Keratinocyte (primary cell): ENCODE results near the gene LIN28A. TPM values are rescaled to one million over a fixed set of nuclear protein-coding genes. Genes with fewer than 3 reads are reported as not detected.

Experiments used
- DNase-seq: peaks from one replicate; pipeline ENCODE4 v3.0.0-alpha.2; 2011; ENCODE audit warnings: low read depth, missing footprints, low spot score
- FAIRE-seq: peaks from 2 replicates; lab custom pipeline; 2011; peaks lifted over from hg19 to GRCh38; lab: Jason Lieb, UNC
- H2AFZ ChIP-seq: 2 replicates; pipeline ENCODE4 v1.6.0; 2012; ENCODE audit warnings: low read length, control low read depth, inconsistent platforms; ENCODE audit not compliant: control insufficient read depth
- H3K27ac ChIP-seq: 2 replicates; pipeline ENCODE4 v1.5.1; 2011; ENCODE audit warnings: low read length; ENCODE audit not compliant: control insufficient read depth, insufficient read depth
- H3K27me3 ChIP-seq: 3 replicates; pipeline ENCODE4 v1.6.0; 2011; ENCODE audit warnings: low read length; ENCODE audit not compliant: control insufficient read depth, insufficient read depth; ENCODE audit errors: extremely low read depth
- H3K36me3 ChIP-seq, 2 experiments: 2 replicates in 1 of 2; 3 replicates in 1 of 2; pipeline ENCODE4 v1.5.1; 2011; ENCODE audit warnings: low read length in 2 of 2, mild to moderate bottlenecking in 1 of 2; ENCODE audit not compliant: control insufficient read depth in 2 of 2, insufficient read depth in 2 of 2; ENCODE audit errors: extremely low read depth in 1 of 2
- H3K4me1 ChIP-seq: 3 replicates; pipeline ENCODE4 v1.5.1; 2011; ENCODE audit warnings: low read length; ENCODE audit not compliant: control insufficient read depth, insufficient read depth; ENCODE audit errors: extremely low read depth
- H3K4me2 ChIP-seq: 3 replicates; pipeline ENCODE4 v1.6.0; 2011; ENCODE audit warnings: low read depth, low read length; ENCODE audit not compliant: control insufficient read depth, insufficient read depth; ENCODE audit errors: extremely low read depth
- H3K4me3 ChIP-seq, 3 experiments: fragments of 200-600 bp in 1 of 3; sonication (generic) in 1 of 3; 2 replicates in 2 of 3; 3 replicates in 1 of 3; pipeline ENCODE4 v1.5.1; 2011 to 2016; ENCODE audit warnings: low read length in 3 of 3, mild to moderate bottlenecking in 3 of 3, control low read depth in 2 of 3, inconsistent platforms in 1 of 3, low read depth in 1 of 3, mixed read lengths in 1 of 3, mixed run types in 1 of 3, moderate library complexity in 1 of 3; ENCODE audit not compliant: control insufficient read depth in 2 of 3, insufficient read depth in 2 of 3; ENCODE audit errors: extremely low read depth in 1 of 3
- H3K79me2 ChIP-seq: 2 replicates; pipeline ENCODE4 v1.6.0; 2012; ENCODE audit warnings: low read length; ENCODE audit not compliant: control insufficient read depth, insufficient read depth
- H3K9ac ChIP-seq: 3 replicates; pipeline ENCODE4 v1.6.0; 2011; ENCODE audit warnings: low read length; ENCODE audit not compliant: control insufficient read depth, insufficient read depth; ENCODE audit errors: extremely low read depth
- H3K9me1 ChIP-seq: 3 replicates; pipeline ENCODE4 v1.6.0; 2011; ENCODE audit warnings: low read length; ENCODE audit not compliant: control insufficient read depth, insufficient read depth; ENCODE audit errors: extremely low read depth
- H3K9me3 ChIP-seq: 2 replicates; pipeline ENCODE4 v1.5.1; 2012; ENCODE audit warnings: low read depth, low read length; ENCODE audit not compliant: control insufficient read depth
- H4K20me1 ChIP-seq: 3 replicates; pipeline ENCODE4 v1.6.0; 2011; ENCODE audit warnings: low read length; ENCODE audit not compliant: control insufficient read depth, insufficient read depth; ENCODE audit errors: extremely low read depth
- EZH2 ChIP-seq: IDR thresholded peaks from one replicate; pipeline ENCODE4 v1.6.1; 2012; ENCODE audit warnings: inconsistent platforms, mild to moderate bottlenecking, low read length, moderate library complexity
- dilution Hi-C: fragments of 300-500 bp; cut with MboI; formaldehyde crosslinking; loops from one replicate; pipeline ENCODE4 v1.7.0; 2020; ENCODE audit warnings: low sequenced_read_pairs; ENCODE audit not compliant: extremely low pct_ligation_motif_present
- polyA plus RNA-seq, 5 experiments: library from polyadenylated mRNA; depleted of rRNA in 3 of 5; stranded (reverse) in 3 of 5; stranded (forward) in 1 of 5; unstranded in 1 of 5; fragments of >200 nt; gene quantifications; 1 replicate in 1 of 5; 2 replicates in 3 of 5; 3 replicates in 1 of 5; pipeline versions ENCODE4 v1.2.1 to v1.2.3, GENCODE V29; 2011 to 2012; ENCODE audit warnings: missing spikeins in 2 of 5, low read depth in 1 of 5, low replicate concordance in 1 of 5
- TF ChIP-seq, protein P1 (sequence below), 3 experiments: IDR thresholded peaks in 1 of 3; conservative IDR thresholded peaks in 1 of 3; optimal IDR thresholded peaks in 1 of 3; 2 replicates in 2 of 3; 3 replicates in 1 of 3; pipeline versions ENCODE3 to v1.5.1; 2011; ENCODE audit warnings: low read length in 3 of 3, mild to moderate bottlenecking in 3 of 3, moderate library complexity in 2 of 3, control low read depth in 1 of 3, inconsistent platforms in 1 of 3; ENCODE audit not compliant: insufficient read depth in 2 of 3; ENCODE audit errors: extremely low read depth in 1 of 3

The LIN28A gene
- polyA plus RNA-seq, 1 donor (not counting 4 experiments of a cell fraction or from before 2014, with no cell fraction given) = not detected

DNA sequence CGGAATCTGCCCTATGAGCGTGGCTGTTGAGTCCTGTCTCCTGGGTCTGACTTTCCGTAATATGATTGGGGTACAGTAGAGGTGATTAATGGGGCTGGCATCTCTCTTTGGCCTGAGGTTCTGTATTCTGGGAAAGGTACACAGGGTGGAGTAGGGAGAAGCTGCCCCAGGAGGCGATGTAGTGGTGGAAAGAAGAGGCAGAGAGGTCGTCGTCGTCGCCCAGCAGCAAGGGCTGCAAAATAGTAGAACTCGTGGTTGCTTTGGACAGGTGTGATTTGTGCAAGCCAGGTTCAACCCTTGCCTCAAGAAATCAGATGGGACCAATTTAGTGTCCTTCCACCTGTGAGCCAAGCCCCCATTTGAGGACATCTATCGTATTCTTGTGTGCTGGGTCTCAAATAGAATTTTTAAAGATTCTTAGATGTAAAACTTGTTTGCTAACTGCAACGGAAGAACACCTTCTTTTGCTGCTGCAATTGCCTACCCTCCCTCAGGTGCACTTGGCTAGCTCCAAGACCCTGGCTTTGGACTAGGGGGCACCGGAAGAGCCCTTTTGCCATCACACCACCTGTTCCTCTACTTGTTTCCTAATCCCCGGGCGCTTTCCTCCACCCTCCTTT is 60.4 kb downstream of the LIN28A start:
- Histone ChIP-seq H3K4me3 (peak overlapping the region in 1 of 3 experiments; percentile 68), H3K9ac (no peak overlapping the region), H3K27me3 (no peaks in the 10 kb centered on the region), H3K36me3 (peaks cover 25 to 30% of the 10 kb centered on the region in 2 experiments), H3K4me2 (peak overlapping the region; percentile 85), H3K9me1 (peaks cover 3% of the 10 kb centered on the region), H3K9me3 (no peaks in the 10 kb centered on the region), H2AFZ (no peak overlapping the region), H3K4me1 (peaks cover 51% of the 10 kb centered on the region), H3K27ac (peak overlapping the region; percentile 16), H4K20me1 (peaks cover 16% of the 10 kb centered on the region), H3K79me2 (peaks cover 15% of the 10 kb centered on the region)
- FAIRE-seq = peak; percentile 48
- TF ChIP-seq, protein P1, sequence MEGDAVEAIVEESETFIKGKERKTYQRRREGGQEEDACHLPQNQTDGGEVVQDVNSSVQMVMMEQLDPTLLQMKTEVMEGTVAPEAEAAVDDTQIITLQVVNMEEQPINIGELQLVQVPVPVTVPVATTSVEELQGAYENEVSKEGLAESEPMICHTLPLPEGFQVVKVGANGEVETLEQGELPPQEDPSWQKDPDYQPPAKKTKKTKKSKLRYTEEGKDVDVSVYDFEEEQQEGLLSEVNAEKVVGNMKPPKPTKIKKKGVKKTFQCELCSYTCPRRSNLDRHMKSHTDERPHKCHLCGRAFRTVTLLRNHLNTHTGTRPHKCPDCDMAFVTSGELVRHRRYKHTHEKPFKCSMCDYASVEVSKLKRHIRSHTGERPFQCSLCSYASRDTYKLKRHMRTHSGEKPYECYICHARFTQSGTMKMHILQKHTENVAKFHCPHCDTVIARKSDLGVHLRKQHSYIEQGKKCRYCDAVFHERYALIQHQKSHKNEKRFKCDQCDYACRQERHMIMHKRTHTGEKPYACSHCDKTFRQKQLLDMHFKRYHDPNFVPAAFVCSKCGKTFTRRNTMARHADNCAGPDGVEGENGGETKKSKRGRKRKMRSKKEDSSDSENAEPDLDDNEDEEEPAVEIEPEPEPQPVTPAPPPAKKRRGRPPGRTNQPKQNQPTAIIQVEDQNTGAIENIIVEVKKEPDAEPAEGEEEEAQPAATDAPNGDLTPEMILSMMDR (optimal IDR thresholded peaks at IDR 0.05 in 1 of 3, IDR thresholded peaks at IDR 0.05 in 1 of 3, conservative IDR thresholded peaks at IDR 0.05 in 1 of 3; ENCODE audit: extremely low read depth in 1 of 3, insufficient read depth in 2 of 3, low read length in 3 of 3) = no peak
- TF ChIP-seq EZH2 = no peak
- dilution Hi-C loops = no loop called here
- DNase-seq = peak; percentile 26

DNA sequence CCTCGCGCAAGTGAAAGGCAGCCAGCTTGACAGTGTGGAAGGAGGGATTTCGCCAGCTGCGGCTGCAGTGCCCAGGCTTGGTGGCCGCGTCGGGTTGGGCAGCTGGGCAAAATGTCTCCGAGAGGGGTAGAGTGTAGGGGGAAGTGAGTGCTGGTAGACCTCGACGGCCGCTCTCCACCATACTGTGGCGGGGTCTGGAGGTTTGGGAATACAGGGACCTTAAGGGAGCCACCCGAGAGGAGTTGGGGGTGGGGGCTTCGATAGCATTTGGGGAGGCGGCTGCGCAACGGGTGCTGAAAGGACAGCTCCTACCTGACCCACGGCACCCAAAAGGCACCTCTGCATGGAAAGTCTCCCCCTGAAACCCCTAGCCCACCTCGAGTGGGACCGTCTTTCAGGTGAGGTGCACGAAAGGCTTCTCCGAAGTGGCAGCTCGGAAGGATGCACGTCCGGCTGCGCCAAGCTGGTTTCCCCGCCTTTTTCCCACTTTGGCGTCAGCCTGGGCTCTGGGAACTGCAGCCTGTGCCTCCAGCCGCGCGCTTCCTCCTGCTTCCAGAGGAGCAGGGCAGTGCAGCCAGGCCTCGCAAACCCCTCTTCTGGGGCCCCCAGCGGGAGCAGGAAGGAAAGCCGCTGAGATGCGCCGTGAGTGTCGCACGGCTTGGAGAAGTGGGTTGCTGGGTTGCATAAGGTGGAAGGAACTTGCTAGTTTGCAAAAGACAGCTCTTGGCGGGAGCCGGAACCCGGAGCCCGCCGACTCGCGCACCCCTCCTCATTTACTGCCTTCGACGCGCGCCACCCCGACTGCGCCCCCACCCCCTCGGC is 61.1 kb downstream of the LIN28A start:
- Histone ChIP-seq H3K27me3 (no peaks in the 10 kb centered on the region), H2AFZ (no peak overlapping the region), H3K27ac (no peak overlapping the region), H3K9me3 (no peaks in the 10 kb centered on the region), H3K4me2 (peak overlapping the region; percentile 85), H3K4me1 (peaks cover 51% of the 10 kb centered on the region), H3K4me3 (peak overlapping the region; percentile 68 to 77 (median 68)), H3K9ac (peak overlapping the region; percentile 45), H4K20me1 (peaks cover 16% of the 10 kb centered on the region), H3K79me2 (peaks cover 15% of the 10 kb centered on the region), H3K9me1 (peaks cover 3% of the 10 kb centered on the region), H3K36me3 (peaks cover 22 to 32% of the 10 kb centered on the region in 2 experiments)
- FAIRE-seq (no peak), DNase-seq (no peak)
- TF ChIP-seq EZH2 = no peak
- TF ChIP-seq, protein P1 (optimal IDR thresholded peaks at IDR 0.05 in 1 of 3, IDR thresholded peaks at IDR 0.05 in 1 of 3, conservative IDR thresholded peaks at IDR 0.05 in 1 of 3; ENCODE audit: extremely low read depth in 1 of 3, insufficient read depth in 2 of 3, low read length in 3 of 3) = no peak
- dilution Hi-C loops = no loop called here
